Activated CD8-positive, alpha-beta memory T cell treated with anti-CD3 and anti-CD28 coated beads, Interleukin-2, amount 50 U/mL, for 4 hours (primary cell): Measurements from ENCODE around the gene NFYB.
"Not testable (repeated sequence)": the region's sequence is repeated elsewhere in the genome, so short reads cannot be mapped to it uniquely, and the experiment has no call there.

ENCODE experiments used
- DNase-seq: peaks from one replicate; pipeline ENCODE4 v3.0.0-alpha.2; 2020

Gene NFYB

DNA sequence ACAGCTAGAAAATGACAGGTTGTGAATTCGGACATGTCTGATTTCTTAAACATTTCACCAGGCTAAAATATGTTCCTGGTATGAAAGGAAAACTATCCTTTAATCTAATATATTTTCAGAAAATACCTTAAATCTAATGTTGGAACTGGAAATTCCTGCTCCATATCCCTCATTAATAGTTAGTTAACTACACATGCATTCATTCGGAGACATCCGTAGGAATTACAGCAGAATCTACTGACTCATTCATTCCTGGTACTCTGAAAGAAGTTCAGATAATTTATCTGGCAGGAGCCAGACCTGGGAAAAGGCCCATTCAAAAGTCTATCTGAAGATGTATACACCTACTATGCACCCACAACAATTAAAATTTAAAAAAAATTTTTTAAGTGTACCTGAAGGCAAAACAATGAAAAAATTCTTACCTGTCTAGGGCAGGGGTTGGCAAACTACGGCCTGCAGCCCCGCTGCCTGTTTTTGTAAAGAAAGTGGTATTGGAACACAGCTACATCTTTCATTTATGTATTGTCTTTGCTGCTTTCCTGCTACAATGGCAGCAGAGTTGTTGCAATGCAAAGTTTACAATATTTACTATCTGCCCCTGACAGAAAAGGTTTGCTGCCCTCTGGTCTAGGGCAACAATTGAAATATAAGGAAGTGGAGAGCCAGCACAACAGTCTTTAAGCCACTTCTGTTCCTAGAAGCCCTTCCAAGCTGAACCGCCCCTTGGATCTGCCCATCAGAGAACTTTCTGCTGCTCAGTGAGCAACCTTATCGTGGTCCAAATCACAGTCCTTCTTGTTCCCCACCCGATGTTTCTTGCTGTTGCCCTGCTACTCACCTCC is 17.9 kb upstream of the NFYB start:
- no peak for DNase-seq

- DNase-seq, result no peak
Observed at GRCh38 chr12:104154806-104155205, 16.8 kb upstream of the NFYB start.

DNA sequence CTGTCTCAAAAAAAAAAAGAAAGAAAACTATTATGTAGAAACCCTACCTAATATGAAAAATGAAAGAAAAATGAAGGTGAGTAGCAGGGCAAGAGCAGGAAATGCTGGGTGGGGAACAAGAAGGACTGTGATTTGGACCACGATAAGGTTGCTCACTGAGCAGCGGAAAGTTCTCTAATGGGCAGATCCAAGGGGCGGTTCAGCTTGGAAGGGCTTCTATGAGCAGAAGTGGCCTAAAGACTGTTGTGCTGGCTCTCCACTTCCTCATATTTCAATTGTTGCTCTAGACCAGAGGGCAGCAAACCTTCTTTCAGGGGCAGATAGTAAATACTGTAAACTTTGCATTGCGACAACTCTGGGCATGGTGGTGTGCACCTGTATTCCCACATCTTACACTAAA is 16.3 kb upstream of the NFYB start:
- no peak for DNase-seq

DNA sequence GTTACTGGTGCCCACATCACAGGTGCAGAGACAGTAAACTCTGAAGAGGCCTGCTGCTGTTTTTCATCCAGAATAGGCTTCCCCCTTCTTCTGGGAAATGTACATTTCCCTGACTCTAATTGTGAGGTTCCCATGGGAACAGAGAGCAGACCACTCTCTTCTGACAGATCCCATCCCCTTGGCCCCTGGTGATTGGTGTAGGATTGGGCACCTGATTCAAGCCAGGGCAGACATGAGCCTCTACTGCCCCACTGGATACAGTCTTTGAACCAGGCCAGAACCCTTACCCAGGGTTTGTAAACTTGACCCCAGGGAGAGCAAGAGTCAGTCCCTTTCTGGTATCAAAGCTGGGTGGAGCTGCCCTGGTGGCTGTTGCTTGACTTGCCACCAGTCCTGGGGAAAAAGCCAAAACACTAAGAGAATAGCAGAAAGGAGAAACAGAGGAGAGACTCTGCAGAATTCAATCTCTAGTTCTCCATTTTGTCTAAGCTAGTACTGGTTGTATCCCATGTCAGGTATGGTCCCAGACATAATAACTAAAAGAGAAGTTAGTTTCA is 14.8 kb upstream of the NFYB start:
- no peak for DNase-seq

GRCh38 chr12:104150416-104150815 is 12.4 kb upstream of the NFYB start:
- no peak for DNase-seq

- no peak for DNase-seq
Observed at GRCh38 chr12:104147346-104147745, 9.3 kb upstream of the NFYB start.

GRCh38 chr12:104143918-104144317 is 5.9 kb upstream of the NFYB start:
- no peak for DNase-seq

DNA sequence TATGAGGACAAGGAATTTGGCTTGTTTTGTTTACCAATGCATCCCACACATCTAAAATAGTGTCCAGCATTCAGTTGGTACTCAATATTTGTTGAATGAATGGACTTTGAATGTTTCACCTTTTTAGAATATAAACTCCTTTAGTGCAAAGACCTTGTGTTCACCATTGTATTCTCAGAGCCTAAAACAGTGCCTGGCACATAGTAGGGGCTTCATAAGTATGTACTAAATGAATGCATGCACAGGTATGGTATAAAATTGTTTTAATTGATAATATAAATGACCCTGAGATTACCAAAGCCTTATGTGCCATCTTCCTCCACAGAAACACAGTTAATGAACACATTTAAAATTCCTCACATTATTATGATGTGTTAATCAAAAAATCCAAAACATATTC is 5.0 kb upstream of the NFYB start:
- DNase-seq, result no peak

DNA sequence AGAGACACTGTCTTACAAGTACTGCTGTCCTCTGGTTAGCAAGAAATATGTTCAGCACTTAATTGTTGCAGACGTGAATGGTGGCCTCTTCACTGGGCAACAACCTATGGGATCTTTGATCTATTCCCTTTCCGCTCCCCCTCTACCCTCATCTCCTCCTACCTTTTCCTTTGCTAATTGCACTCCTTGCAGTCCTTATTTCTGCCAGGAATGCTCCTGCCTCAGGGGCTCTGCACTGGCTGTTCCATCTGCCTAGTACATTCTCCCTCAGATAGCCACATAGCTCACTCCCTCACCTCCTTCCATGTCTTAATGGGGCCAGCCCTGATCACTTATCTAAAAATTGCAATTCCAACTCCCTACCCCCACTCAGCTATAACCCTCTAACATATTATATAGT is 4.5 kb upstream of the NFYB start:
- no peak for DNase-seq

DNA sequence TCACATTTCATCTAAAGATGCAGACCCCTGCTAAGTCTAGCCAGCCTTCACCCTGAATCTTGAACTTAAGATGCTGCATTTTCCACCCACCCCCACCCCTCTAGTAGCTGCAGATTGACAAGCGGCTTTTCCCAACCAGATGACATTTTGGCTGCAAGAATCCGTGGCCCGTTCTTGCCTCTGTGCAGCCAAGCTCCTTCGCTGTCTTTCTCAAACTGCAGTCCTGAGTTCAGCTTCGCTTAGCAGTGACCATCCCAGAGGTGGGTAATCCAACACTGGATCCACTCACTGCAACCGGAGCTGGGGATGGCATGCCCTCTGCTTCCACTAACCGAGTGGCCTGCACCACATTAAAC is 765 bp upstream of the NFYB start:
- no peak for DNase-seq

GRCh38 chr12:104137001-104137901 is 759 bp downstream of the NFYB start:
- DNase-seq, result peak; percentile 47

DNA sequence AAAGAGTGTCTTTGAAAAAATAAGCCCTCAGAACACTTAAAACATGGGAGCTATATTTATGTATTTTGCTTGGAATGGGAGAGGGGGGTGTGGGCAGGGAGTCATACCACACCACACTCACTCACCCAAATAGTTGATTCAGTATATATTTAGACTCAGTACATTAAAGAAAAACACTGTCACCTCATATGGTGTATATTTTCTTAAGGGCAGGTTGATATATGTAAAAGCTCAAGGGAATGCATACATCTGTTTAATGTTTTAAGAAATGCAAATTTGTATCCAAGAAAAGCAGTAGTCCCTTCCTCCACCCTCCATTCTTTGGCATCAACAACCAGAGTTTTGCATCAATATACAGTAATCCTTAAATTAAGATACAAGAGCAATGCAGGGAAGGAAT is 1.4 kb downstream of the NFYB start:
- DNase-seq, result no peak

- no peak for DNase-seq
Observed at GRCh38 chr12:104134882-104135281, 3.1 kb downstream of the NFYB start.

DNA sequence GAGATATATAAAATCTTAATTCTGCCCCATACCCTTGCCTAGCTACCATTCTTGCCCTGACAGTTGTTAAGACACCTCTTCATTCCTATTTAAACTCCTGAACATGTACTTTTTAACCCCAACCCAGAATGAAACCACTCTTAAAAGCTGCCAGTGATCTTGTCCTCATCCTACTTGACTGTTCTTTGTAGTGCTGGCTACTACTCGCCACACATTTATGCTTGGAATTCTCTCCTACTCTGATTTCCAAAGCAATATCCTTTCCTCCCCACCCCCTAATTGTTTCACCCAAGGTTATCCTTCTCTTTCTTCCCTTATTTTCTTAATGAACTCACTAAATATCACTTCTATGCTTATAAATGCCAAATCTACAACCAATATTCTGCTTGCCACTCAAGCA is 4.1 kb downstream of the NFYB start:
- DNase-seq, result no peak

GRCh38 chr12:104133321-104133720 is 4.7 kb downstream of the NFYB start:
- no peak for DNase-seq

DNA sequence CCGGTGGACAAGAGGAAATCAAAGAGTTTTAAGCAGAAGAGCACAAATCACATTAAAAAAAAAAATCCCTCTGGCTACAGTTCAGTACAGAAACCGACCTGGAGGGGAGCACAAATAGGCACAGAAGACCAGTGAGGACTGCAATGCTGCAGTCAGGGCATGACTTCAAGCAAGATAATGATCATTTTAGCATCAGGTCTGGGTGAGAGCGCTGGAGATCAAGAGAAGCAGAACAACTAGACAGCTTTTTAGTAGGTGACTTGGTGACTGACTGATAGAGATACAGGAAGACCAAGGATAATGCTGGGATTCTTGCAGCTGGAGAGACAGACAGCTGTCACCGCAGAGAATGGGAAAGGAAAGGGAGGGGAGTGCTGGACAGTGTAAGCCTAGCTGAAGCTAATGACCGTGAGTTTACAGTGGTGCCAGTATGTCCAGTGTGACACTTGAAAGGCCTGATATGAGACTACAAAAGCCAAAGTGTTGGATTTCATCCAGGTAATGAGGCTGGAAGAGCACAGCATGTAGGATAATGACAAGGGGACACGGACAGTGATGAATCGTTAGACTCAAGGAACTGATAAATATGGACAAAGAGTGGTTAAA is 5.6 kb downstream of the NFYB start:
- no peak for DNase-seq

DNA sequence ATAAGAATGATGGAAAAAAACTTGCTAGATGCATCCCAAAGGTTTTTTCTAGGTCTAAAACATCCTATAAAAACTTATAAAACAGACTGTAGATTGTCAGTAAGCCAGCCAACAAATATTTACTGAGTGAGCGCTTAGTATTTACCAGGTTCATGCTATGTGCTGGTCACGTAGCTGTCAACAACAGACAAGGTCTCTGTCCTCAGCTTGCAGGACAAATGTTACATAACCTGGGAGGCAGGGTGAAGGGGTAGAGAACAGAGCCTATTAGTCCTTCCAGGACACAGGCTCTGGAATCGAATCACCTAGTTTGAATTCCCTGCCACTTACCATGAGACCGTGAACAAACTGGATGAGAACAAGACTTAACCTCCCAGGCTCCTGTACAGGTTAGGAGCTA is 6.4 kb downstream of the NFYB start:
- DNase-seq, result no peak

DNA sequence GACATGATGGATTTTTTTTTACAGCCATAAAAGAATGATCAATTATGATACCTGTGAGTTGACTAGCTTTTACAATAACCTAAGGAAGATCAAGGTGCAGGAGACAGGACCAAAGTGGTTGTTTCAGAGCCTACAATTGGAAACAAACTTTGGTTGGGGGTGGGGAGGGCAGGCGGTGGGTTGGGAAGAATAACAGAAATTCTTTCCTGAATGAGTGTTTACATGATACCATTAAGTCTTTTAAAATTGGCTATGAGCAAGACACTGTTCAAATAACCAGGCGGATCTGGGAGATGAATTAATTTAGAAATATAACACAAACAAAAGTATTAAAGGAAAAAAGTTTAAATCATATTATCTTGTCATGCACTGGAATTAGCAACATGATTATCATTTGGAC is 7.2 kb downstream of the NFYB start:
- no peak for DNase-seq

DNA sequence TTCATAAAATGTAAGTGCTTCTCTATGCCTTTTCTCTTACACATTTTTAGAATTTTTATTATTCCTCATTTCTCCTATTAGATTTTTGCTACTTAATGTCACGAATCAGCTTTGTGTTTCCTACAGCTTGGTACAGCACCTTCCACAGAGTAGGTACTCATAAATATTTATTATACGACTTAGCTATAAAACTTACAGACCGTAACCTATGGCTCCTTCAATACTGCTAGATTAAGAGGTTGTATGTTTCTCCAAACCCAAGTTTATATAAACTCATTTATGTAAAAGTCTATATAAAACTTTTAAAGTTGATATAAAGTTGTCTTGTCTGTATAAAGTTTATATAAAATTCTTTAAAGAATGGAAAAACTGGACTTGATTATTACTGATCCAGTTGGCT is 11.5 kb downstream of the NFYB start:
- DNase-seq, result no peak

DNA sequence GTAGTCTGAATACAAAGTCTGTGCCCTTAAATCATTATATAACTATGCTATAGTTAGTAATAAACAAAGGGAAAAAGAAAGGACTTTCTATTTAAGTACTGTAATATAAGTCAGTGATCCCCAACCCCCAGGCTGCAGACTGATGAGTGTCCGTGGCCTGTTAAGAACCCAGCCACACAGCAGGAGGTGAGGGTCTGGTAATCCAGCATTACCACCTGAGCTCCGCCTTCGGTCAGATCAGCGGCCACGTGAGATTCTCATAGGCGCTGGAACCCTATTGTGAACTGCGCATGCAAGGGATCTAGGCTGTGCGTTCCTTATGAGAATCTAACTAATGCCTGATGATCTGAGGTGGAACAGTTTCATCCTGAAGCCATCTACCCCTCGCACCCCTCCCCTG is 15.7 kb downstream of the NFYB start:
- DNase-seq, result no peak

DNA sequence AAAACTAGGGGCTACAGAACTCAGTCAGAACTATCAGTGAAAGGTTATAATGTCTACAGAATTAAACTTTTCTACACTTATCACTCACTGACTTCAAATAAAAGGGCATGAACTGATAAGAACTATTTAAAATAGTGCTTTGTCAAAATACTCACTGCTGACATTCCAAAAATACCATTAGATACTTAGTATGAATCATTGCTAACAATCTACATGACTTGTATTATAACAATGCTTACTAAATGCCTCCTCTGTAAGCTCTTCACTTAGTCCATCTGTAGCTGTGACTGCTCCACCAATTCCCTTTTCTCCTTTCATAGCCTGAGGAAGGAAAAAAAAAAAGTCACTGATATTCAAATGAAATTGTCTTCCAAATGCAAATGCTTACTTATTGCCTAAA is 17.0 kb downstream of the NFYB start:
- no peak for DNase-seq

DNA sequence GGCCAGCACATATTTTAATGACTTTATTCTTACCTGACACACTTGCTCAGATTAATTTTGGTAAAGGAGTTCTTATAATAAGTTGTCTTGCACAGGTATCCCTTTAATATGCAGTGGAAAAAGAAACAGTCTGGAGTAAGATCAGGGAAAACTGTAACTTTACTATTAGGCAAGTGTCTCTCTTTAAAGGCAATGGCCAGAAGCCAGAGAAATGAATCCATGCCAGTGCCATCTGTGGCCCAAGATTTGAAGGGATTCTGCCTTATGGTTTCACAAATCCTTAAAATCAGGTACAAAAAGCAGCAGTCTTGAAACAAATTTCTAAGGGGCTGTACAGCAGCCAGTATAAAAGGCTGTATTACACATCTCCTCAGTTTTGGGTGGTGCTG is 22.4 kb downstream of the NFYB start:
- DNase-seq, result no peak

DNA sequence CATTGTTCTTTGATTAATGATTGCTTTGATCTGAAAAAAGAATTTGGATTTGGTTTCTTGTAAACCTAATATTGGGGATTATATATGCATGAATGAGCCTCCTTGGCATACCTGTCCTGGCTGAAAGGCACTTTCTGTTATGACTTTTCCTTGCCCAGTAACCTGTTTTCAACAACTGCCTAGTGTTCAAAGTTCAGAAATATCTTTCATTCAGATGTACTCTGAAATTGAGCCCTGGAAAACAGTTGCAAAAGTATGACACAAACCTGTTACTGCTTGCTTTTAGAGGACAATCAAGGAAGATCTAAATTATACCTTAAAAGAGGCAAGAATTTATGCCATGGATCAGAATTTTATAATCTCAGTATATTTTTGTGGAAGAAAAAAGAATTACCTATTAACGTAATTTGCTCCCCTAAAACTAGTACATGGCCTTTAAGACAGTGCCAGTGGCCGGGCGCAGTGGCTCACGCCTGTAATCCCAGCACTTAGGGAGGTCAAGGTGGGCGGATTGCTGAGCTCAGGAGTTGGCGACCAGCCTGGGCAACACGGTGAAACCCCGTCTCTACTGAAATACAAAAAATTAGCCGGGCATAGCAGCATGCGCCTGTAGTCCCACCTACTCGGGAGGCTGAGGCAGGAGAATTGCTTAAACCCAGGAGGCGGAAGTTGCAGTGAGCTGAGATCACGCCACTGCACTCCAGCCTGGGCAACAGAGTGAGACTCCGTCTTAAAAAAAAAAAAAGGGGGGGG is 23.0 kb downstream of the NFYB start:
- not testable (repeated sequence) for DNase-seq
